ENCODE results near the gene LDLRAD1. TPM values are rescaled to one million over a fixed set of nuclear protein-coding genes. Genes with fewer than 3 reads are reported as not detected.
A peak's percentile ranks its signal among the peaks of the same experiment; 100 is the strongest.

The LDLRAD1 gene
- total and polyA plus RNA-seq, 2 of the 13 experiments (the other 11 are each of a cell fraction or from before 2014, with no cell fraction given): 2.5 to 14.0 TPM

DNA sequence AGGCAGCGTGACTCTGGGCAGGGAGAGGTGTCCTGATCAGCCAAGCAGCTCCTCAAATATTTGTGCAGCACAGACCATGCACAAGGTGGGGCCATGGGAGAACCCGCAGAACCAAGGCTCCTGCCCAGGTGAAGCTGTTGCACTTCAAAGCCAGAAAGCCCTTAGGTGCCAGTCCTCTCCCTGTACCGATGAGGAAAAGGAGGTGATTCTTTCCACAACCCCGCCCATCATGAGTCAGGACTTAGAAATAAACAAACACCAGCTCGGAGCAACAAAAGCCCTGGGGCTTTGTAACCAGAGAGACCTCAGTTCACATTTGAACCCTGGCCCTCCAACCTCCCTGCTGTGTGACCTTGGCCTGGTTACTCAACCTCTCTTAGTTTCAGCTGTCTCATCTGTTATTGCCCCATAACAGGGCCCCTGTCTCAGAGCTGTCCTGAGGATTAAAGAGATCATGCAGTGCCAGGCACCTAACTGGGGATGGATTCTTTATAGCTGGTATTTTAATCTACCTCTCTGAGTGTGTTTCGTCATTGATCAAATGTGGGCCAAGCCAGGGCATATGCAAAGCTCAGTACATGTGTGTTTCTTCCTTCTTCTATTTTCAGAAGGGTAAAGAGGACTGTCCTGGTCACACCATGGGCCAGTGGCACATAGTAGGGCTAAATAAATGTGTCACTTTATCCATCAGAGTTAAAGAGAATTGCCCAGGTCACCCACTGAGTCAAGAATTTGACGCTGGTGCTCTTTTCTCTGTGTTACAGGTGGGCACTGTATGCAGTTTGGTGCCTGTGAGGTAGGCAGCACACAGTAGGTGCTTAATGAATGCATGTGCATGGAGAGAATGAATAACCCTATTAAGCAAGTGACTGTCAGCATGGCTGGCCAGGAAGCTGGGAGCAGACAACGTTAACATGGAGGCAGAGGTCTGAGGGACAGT, 1.4 kb downstream of the LDLRAD1 start (continued):
- TF ChIP-seq, protein P1, sequence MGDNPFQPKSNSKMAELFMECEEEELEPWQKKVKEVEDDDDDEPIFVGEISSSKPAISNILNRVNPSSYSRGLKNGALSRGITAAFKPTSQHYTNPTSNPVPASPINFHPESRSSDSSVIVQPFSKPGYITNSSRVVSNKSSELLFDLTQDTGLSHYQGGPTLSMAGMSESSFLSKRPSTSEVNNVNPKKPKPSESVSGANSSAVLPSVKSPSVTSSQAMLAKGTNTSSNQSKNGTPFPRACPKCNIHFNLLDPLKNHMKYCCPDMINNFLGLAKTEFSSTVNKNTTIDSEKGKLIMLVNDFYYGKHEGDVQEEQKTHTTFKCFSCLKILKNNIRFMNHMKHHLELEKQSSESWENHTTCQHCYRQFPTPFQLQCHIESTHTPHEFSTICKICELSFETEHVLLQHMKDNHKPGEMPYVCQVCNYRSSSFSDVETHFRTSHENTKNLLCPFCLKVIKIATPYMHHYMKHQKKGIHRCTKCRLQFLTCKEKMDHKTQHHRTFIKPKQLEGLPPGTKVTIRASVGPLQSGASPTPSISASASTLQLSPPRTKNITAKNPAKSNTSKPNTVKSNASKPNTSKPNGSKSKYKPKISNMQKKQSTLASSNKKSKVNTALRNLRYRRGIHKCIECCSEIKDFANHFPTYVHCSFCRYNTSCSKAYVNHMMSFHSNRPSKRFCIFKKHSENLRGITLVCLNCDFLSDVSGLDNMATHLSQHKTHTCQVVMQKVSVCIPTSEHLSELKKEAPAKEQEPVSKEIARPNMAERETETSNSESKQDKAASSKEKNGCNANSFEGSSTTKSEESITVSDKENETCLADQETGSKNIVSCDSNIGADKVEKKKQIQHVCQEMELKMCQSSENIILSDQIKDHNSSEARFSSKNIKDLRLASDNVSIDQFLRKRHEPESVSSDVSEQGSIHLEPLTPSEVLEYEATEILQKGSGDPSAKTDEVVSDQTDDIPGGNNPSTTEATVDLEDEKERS (CRISPR knock-in tag; IDR thresholded peaks at IDR 0.05): no peak
- peak; percentile 34; the same call in 1 of the 2 replicates for TF ChIP-seq GABPB1 (CRISPR knock-in tag; IDR thresholded peaks at IDR 0.05)
- TF ChIP-seq ZNF335 (CRISPR knock-in tag; IDR thresholded peaks at IDR 0.05): 0 out of 2 replicates have a peak, but pooled peaks have one; percentile 68
- no peak for TF ChIP-seq ARHGAP35 (CRISPR knock-in tag; IDR thresholded peaks at IDR 0.05; ENCODE audit: borderline replicate concordance)
- peak; percentile 94 for TF ChIP-seq SP5 (CRISPR knock-in tag; IDR thresholded peaks at IDR 0.05; ENCODE audit: borderline replicate concordance, low read depth)
- TF ChIP-seq, protein P2, sequence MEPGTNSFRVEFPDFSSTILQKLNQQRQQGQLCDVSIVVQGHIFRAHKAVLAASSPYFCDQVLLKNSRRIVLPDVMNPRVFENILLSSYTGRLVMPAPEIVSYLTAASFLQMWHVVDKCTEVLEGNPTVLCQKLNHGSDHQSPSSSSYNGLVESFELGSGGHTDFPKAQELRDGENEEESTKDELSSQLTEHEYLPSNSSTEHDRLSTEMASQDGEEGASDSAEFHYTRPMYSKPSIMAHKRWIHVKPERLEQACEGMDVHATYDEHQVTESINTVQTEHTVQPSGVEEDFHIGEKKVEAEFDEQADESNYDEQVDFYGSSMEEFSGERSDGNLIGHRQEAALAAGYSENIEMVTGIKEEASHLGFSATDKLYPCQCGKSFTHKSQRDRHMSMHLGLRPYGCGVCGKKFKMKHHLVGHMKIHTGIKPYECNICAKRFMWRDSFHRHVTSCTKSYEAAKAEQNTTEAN (CRISPR knock-in tag; conservative IDR thresholded peaks at IDR 0.05): no peak
- peak; percentile 82 for TF ChIP-seq BCL6 (CRISPR knock-in tag; IDR thresholded peaks at IDR 0.05)
- TF ChIP-seq SIX4 (CRISPR knock-in tag; IDR thresholded peaks at IDR 0.05): no peak
- TF ChIP-seq, protein P3, sequence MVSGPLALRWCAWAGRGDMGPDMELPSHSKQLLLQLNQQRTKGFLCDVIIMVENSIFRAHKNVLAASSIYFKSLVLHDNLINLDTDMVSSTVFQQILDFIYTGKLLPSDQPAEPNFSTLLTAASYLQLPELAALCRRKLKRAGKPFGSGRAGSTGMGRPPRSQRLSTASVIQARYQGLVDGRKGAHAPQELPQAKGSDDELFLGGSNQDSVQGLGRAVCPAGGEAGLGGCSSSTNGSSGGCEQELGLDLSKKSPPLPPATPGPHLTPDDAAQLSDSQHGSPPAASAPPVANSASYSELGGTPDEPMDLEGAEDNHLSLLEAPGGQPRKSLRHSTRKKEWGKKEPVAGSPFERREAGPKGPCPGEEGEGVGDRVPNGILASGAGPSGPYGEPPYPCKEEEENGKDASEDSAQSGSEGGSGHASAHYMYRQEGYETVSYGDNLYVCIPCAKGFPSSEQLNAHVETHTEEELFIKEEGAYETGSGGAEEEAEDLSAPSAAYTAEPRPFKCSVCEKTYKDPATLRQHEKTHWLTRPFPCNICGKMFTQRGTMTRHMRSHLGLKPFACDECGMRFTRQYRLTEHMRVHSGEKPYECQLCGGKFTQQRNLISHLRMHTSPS (CRISPR knock-in tag; IDR thresholded peaks at IDR 0.05; ENCODE audit: low read depth): peak; percentile 53; the same call in 1 of the 2 replicates
- TF ChIP-seq IKZF1 (IDR thresholded peaks at IDR 0.05): no peak
- TF ChIP-seq GATA4 (IDR thresholded peaks at IDR 0.05; ENCODE audit: borderline replicate concordance, low read depth): peak; percentile 31; the same call in 1 of the 2 replicates
- TF ChIP-seq, protein P4, sequence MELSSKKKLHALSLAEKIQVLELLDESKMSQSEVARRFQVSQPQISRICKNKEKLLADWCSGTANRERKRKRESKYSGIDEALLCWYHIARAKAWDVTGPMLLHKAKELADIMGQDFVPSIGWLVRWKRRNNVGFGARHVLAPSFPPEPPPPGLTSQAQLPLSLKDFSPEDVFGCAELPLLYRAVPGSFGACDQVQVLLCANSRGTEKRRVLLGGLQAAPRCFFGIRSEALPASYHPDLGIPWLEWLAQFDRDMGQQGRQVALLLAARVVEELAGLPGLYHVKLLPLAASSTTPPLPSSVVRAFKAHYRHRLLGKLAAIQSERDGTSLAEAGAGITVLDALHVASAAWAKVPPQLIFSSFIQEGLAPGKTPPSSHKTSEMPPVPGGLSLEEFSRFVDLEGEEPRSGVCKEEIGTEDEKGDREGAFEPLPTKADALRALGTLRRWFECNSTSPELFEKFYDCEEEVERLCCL (CRISPR knock-in tag; IDR thresholded peaks at IDR 0.05; ENCODE audit: borderline replicate concordance): no peak
- 0 out of 2 replicates have a peak, but pooled peaks have one; percentile 26 for TF ChIP-seq TOE1 (CRISPR knock-in tag; IDR thresholded peaks at IDR 0.05)
- peak; percentile 71; the same call in 1 of the 2 replicates for TF ChIP-seq ADNP (CRISPR knock-in tag; IDR thresholded peaks at IDR 0.05)
- no peak for TF ChIP-seq CC2D1A (CRISPR knock-in tag; IDR thresholded peaks at IDR 0.05)
- TF ChIP-seq, protein P5, sequence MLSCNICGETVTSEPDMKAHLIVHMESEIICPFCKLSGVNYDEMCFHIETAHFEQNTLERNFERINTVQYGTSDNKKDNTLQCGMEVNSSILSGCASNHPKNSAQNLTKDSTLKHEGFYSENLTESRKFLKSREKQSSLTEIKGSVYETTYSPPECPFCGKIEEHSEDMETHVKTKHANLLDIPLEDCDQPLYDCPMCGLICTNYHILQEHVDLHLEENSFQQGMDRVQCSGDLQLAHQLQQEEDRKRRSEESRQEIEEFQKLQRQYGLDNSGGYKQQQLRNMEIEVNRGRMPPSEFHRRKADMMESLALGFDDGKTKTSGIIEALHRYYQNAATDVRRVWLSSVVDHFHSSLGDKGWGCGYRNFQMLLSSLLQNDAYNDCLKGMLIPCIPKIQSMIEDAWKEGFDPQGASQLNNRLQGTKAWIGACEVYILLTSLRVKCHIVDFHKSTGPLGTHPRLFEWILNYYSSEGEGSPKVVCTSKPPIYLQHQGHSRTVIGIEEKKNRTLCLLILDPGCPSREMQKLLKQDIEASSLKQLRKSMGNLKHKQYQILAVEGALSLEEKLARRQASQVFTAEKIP (CRISPR knock-in tag; IDR thresholded peaks at IDR 0.05; ENCODE audit: borderline replicate concordance): no peak
- TF ChIP-seq YEATS2 (CRISPR knock-in tag; IDR thresholded peaks at IDR 0.05; ENCODE audit: borderline replicate concordance): peak; percentile 42; the same call in 1 of the 2 replicates
- no peak for TF ChIP-seq JARID2 (CRISPR knock-in tag; IDR thresholded peaks at IDR 0.05; ENCODE audit: insufficient replicate concordance)
- no peak for TF ChIP-seq TBX3 (IDR thresholded peaks at IDR 0.05; ENCODE audit: borderline replicate concordance)
- peak; percentile 88 for TF ChIP-seq GATAD2A (CRISPR knock-in tag; IDR thresholded peaks at IDR 0.05)

All from HepG2 (cell line).